ENCODE results near the gene GATAD2B. TPM values are rescaled to one million over a fixed set of nuclear protein-coding genes. Genes with fewer than 3 reads are reported as not detected.
"Not testable (repeated sequence)": the region's sequence is repeated elsewhere in the genome, so short reads cannot be mapped to it uniquely, and the experiment has no call there.

The GATAD2B gene
- total RNA-seq, 1 donor from 2014 or later, result 47.0 TPM

GRCh38 chr1:153852170-153852569, 70.6 kb downstream of the GATAD2B start:
- DNase-seq (ENCODE audit: low spot score), result no peak
- Mint-ChIP-seq H3K4me3 (ENCODE audit: unreplicated experiment) (no peak overlapping the region), H3K27ac (ENCODE audit: unreplicated experiment) (no peak overlapping the region), H3K9me3 (ENCODE audit: low read depth) (no peaks in the 10 kb centered on the region), H3K27me3 (ENCODE audit: low read depth) (no peaks in the 10 kb centered on the region), H3K36me3 (ENCODE audit: low read depth) (no peaks in the 10 kb centered on the region), H3K4me1 (ENCODE audit: low read depth) (no peaks in the 10 kb centered on the region)
- no peak for TF ChIP-seq CTCF (IDR thresholded peaks at IDR 0.05)

- Mint-ChIP-seq H3K36me3 (ENCODE audit: low read depth) (no peaks in the 10 kb centered on the region), H3K9me3 (ENCODE audit: low read depth) (no peaks in the 10 kb centered on the region), H3K4me1 (ENCODE audit: low read depth) (no peaks in the 10 kb centered on the region), H3K4me3 (ENCODE audit: unreplicated experiment) (no peak overlapping the region), H3K27ac (ENCODE audit: unreplicated experiment) (no peak overlapping the region), H3K27me3 (ENCODE audit: low read depth) (no peaks in the 10 kb centered on the region)
- no peak for TF ChIP-seq CTCF (IDR thresholded peaks at IDR 0.05)
- no peak for DNase-seq (ENCODE audit: low spot score)
Measured at GRCh38 chr1:153849487-153850185, 73.1 kb downstream of the GATAD2B start.

- no peaks in the 10 kb centered on the region for H3K36me3 Mint-ChIP-seq (ENCODE audit: low read depth)
- H3K4me1 Mint-ChIP-seq (ENCODE audit: low read depth), result peaks cover 3% of the 10 kb centered on the region
- TF ChIP-seq CTCF (IDR thresholded peaks at IDR 0.05), result no peak
- H3K9me3 Mint-ChIP-seq (ENCODE audit: low read depth), result no peaks in the 10 kb centered on the region
- DNase-seq (ENCODE audit: low spot score), result no peak
- no peak overlapping the region for H3K27ac Mint-ChIP-seq (ENCODE audit: unreplicated experiment)
- H3K4me3 Mint-ChIP-seq (ENCODE audit: unreplicated experiment), result no peak overlapping the region
- H3K27me3 Mint-ChIP-seq (ENCODE audit: low read depth), result no peaks in the 10 kb centered on the region
Measured at GRCh38 chr1:153848805-153849204, 74.0 kb downstream of the GATAD2B start.

GRCh38 chr1:153845158-153845557, 77.6 kb downstream of the GATAD2B start:
- Mint-ChIP-seq H3K36me3 (ENCODE audit: low read depth) (peaks cover 4% of the 10 kb centered on the region), H3K4me1 (ENCODE audit: low read depth) (peaks cover 19% of the 10 kb centered on the region), H3K9me3 (ENCODE audit: low read depth) (peaks cover 5% of the 10 kb centered on the region), H3K4me3 (ENCODE audit: unreplicated experiment) (no peak overlapping the region), H3K27me3 (ENCODE audit: low read depth) (no peaks in the 10 kb centered on the region), H3K27ac (ENCODE audit: unreplicated experiment) (no peak overlapping the region)
- no peak for TF ChIP-seq CTCF (IDR thresholded peaks at IDR 0.05)
- no peak for DNase-seq (ENCODE audit: low spot score)

- H3K27me3 Mint-ChIP-seq (ENCODE audit: low read depth); H3K4me3 Mint-ChIP-seq (ENCODE audit: unreplicated experiment); H3K27ac Mint-ChIP-seq (ENCODE audit: unreplicated experiment); H3K9me3 Mint-ChIP-seq (ENCODE audit: low read depth); H3K36me3 Mint-ChIP-seq (ENCODE audit: low read depth); DNase-seq (ENCODE audit: low spot score): not testable (repeated sequence)
- peaks cover 19% of the 10 kb centered on the region for H3K4me1 Mint-ChIP-seq (ENCODE audit: low read depth)
Measured at GRCh38 chr1:153844349-153844748, 78.4 kb downstream of the GATAD2B start.

- peaks cover 4% of the 10 kb centered on the region for H3K36me3 Mint-ChIP-seq (ENCODE audit: low read depth)
- TF ChIP-seq CTCF (IDR thresholded peaks at IDR 0.05), result no peak
- no peak overlapping the region for H3K4me3 Mint-ChIP-seq (ENCODE audit: unreplicated experiment)
- peaks cover 5% of the 10 kb centered on the region for H3K9me3 Mint-ChIP-seq (ENCODE audit: low read depth)
- peaks cover 21% of the 10 kb centered on the region for H3K4me1 Mint-ChIP-seq (ENCODE audit: low read depth)
- no peaks in the 10 kb centered on the region for H3K27me3 Mint-ChIP-seq (ENCODE audit: low read depth)
- no peak for DNase-seq (ENCODE audit: low spot score)
- peak overlapping the region; percentile 45 for H3K27ac Mint-ChIP-seq (ENCODE audit: unreplicated experiment)
Measured at GRCh38 chr1:153842006-153842471, 80.7 kb downstream of the GATAD2B start.
